COLO829 (cell line): Measurements from ENCODE around the gene UBAP1L.
"Not testable (repeated sequence)": the region's sequence is repeated elsewhere in the genome, so short reads cannot be mapped to it uniquely, and the experiment has no call there.

ENCODE experiments used
- DNase-seq: peaks from one replicate; pipeline ENCODE4 v3.0.0; 2012; ENCODE audit warnings: low spot score

The UBAP1L gene

DNA sequence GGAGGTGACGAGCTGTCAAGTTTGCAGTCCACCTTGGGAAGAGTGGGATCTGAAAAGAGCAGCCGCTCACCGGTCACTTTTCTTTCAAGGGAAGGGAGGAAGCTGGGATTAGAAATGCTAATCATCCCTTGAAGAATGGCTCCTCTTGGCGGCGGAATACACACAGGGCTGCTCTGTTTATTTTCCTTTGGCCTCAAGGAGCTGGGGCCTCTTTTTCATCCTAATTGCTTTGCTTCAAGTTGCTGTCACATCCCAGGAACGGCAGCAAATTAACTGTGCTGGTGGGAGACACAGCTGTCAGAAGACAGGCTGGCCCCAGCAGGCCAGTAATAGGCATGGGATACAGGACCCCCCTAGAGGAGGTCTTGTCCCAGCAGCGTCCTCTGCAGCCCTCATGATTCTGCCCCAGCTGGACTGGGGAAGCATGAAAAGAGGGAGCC, 31.7 kb downstream of the UBAP1L start:
- peak; percentile 29 for DNase-seq

DNA sequence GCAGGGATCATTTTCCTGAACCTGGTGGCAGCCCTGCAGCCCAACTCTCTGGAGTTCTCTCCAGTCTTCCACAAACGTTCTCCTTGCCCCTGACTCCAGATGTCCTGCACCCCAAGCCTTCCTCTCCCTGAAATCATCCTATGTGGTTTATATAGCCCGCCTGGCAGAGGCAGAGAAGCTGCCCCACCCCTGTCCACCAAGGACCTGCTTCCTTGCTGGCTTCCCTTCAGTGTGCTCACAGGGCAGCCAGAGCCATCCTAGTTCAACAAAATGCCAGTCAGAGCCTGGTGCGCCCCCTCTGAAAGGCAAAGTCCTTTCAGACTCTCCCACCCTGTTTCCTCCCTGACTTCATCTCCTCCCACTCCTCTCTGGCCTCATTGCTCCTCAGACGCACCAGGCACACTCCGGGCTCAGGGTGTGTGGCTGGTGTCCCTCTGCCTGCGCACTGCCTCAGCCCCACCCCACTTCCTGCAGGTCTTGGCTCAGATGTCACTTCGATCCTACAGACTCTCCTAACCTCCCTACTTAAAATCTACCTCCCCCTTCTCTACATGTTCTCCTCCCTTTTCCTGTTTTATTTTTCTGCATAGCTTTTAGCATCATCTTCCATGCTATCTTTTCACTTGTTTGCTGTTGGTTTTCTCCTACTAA, 32.6 kb downstream of the UBAP1L start:
- no peak for DNase-seq

DNA sequence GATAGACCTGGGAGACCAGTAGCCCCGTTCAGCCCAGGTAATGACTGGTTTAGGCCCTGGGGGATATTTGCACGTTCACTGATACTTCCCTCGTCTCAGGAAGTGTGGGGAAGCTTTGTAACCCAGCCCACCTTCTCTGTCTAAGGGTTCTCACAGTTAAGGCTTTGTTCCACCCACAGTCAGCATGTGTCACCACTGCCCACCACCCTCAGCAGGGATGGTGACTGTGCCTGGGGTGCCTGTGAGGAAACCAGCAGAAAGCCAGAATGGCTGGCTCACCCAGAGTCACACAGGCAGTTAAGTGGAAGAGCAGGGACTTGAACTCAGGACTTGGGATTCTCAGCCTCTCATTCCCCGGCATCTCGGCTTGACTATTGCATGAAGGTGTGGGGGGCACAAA, 33.2 kb downstream of the UBAP1L start:
- peak; percentile 28 for DNase-seq

DNA sequence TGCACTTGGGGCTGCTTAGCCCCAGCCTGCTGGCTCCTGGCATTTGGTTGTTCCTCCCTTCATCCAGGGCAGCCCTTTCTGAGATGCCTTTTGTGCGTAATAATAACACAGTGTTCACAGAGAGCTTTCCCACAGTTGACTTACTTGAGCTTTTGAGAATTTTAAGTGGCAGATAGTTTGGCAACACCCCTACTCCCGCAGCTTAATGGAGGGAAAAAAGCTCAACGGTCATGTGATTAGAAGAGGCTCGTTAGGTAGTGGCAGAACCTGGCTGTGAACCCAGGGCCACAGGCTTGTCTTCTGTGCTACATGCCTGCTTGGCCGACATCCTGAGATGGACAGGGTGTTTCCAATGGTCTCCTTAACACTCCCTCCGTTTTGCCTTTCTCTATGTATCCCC, 33.7 kb downstream of the UBAP1L start:
- no peak for DNase-seq

DNA sequence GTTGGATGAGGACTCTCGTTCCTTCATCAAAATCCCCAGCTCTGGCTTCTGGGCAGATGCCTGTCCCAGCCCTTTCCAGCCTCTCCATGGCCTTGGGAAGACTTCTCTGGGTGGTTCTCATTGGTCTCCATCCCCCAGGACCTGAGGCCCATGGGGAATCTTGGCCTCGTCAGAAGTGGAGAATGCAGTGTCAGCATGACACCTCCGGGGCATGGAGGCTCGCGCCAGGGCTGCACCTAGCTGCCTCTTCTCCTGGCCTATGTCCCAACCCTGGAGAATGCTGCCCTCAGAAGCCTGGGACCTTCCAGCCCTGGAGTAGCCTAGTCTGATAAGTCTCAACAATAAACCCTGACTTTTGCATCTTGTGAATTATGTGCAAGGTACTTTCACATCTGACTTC, 35.4 kb downstream of the UBAP1L start:
- no peak for DNase-seq

DNA sequence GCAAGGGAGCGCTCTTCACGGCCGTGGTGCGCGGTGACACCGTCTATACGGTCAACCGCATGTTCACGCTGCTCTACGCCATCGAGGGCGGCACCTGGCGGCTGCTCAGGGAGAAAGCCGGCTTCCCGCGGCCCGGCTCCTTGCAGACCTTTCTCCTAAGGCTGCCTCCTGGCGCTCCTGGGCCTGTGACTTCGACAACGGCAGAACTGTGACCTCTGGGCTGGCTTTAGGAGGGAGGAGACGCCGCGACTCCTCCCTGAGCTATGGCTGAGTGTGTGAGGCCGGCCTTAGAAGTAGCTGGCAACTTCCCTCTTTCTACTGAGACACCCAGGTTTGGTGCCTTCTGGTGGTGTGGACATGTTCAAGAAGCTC, 37.0 kb downstream of the UBAP1L start:
- DNase-seq: no peak

DNA sequence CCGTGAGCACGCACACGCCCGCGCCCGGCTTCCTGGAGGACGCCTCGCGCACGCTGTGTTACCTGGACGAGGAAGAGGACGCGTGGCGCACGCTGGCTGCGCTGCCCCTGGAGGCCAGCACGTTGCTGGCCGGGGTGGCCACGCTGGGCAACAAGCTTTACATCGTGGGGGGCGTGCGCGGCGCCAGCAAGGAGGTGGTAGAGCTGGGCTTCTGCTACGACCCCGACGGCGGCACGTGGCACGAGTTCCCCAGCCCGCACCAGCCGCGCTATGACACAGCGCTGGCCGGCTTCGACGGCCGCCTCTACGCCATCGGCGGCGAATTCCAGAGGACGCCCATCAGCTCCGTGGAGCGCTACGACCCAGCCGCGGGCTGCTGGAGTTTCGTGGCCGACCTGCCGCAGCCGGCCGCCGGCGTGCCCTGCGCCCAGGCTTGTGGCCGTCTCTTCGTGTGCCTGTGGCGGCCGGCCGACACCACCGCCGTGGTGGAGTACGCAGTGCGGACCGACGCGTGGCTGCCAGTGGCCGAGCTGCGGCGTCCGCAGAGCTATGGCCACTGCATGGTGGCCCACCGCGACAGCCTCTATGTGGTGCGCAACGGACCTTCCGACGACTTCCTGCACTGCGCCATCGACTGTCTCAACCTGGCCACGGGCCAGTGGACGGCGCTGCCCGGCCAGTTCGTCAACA, 37.6 kb downstream of the UBAP1L start:
- no peak for DNase-seq

DNA sequence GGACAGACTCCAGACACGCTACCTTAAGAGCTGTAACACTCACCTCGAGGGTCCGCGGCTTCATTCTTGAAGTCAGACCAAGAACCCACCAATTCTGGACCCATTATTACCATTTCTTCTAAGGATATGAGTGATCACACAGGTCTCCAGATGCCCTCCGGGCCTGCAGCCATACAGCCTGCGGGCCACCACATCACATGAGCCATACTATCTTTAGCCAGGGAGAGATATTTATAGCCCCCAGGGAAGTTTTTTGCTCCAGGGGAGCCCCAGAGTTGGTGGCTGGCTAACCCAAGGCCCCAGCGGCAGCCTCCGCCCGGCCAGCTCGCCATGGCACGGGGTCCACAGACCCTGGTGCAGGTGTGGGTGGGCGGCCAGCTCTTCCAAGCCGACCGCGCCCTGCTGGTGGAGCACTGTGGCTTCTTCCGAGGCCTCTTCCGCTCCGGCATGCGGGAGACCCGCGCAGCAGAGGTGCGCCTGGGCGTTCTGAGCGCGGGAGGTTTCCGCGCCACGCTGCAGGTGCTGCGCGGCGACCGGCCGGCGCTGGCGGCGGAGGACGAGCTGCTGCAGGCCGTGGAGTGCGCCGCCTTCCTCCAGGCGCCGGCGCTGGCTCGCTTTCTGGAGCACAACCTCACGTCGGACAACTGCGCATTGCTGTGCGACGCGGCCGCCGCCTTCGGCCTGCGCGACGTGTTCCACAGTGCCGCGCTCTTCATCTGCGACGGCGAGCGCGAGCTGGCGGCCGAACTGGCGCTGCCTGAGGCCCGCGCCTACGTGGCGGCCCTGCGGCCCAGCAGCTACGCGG, 38.3 kb downstream of the UBAP1L start, which contains the start of gene KBTBD13:
Gene KBTBD13, plus strand, starts transcription at position 261 of the 805 bp plus-strand sequence. Its CDS starts 70 bp downstream, at position 331.
- DNase-seq: no peak

DNA sequence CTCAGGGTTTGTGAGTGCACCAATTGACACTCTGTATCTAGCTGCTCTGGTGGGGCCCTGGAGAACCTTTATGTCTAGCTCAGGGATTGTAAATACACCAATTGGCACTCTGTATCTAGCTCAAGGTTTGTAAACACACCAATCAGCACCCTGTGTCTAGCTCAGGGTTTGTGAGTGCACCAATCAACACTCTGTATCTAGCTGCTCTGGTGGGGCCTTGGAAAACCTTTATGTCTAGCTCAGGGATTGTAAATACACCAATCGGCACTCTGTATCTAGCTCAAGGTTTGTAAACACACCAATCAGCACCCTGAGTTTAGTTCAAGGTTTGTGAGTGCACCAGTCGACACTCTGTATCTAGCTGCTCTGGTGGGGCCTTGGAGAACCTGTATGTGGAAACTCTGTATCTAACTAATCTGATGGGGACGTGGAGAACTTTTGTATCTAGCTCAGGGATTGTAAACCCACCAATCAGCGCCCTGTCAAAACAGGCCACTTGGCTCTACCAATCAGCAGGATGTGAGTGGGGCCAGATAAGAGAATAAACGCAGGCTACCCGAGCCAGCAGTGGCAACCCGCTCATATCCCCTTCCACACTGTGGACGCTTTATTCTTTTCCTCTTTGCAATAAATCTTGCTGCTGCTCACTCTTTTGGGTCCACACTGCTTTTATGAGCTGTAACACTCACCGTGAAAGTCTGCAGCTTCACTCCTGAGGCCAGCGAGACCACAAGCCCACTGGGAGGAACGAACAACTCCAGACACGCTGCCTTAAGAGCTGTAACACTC, 39.2 kb downstream of the UBAP1L start:
- DNase-seq: not testable (repeated sequence)

DNA sequence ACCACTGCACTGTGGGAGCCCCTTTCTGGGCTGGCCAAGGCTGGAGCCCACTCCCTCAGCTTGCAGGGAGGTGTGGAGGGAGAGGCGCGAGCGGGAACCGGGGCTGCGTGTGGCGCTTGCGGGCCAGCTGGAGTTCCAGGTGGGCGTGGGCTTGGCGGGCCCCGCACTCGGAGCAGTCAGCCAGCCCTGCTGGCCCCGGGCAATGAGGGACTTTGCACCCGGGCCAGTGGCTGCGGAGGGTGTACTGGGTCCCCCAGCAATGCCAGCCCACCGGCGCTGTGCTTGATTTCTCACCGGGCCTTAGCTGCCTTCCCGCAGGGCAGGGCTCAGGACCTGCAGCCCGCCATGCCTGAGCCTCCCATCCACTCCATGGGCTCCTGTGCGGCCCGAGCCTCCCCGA, 40.1 kb downstream of the UBAP1L start:
- not testable (repeated sequence) for DNase-seq

DNA sequence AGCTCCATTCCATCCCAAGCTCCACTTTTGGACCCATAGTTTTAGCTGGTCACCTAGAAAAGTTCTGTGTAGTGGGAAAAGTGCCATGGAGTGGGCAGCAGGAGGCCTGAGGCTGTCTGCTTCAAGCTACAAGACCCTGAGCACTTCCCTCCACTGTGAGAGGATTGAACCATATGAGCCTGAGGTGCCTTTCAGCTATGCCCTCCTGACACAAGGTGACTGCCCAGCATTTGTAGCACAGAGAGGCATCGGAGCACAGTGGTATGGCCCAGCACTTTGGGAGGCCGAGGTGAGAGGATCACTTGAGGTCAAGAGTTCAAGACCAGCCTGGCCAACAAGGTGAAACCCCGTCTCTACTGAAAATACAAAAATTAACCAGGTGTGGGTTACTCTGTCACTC, 42.4 kb downstream of the UBAP1L start:
- DNase-seq: no peak

DNA sequence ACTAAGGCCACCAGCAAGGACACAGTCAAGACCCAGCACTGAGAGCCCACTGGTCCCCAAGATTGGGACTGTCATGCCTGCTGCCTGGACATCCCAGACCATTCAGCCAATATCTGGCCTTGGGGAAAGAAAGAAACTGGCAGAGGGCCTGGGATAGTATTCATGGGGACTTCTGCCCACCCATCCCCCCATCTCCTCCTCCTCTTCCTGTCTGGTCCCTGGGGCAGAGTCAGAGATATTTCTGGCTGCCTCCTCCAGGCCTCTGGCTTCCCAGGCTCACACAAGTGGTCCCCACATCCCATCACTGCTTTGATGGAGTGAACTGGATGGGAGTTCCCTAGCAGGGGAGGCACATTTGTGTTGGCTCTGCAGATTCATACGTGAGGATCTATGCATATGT, 43.0 kb downstream of the UBAP1L start:
- no peak for DNase-seq

DNA sequence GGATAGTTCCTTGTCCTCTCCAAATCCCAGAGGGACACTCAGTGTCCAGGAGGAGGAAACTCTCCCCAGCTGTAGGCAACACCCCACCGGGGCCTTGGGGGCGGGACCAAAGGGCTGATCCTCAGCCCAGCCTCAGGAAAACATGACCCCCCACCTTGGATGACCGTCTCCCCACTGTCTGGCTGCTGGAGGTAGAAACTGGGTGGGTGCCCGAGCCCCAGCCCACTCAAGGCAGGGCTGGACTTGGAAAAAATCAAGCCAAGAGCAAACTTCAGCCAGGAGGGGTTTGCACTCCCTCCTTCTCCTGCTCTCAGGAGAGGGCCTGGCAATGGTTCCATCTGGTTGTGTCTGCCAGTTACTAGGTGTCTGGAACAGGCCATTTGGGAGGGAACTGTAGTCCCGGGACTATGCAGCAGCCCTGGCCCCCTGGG, 43.6 kb downstream of the UBAP1L start:
- DNase-seq: no peak

DNA sequence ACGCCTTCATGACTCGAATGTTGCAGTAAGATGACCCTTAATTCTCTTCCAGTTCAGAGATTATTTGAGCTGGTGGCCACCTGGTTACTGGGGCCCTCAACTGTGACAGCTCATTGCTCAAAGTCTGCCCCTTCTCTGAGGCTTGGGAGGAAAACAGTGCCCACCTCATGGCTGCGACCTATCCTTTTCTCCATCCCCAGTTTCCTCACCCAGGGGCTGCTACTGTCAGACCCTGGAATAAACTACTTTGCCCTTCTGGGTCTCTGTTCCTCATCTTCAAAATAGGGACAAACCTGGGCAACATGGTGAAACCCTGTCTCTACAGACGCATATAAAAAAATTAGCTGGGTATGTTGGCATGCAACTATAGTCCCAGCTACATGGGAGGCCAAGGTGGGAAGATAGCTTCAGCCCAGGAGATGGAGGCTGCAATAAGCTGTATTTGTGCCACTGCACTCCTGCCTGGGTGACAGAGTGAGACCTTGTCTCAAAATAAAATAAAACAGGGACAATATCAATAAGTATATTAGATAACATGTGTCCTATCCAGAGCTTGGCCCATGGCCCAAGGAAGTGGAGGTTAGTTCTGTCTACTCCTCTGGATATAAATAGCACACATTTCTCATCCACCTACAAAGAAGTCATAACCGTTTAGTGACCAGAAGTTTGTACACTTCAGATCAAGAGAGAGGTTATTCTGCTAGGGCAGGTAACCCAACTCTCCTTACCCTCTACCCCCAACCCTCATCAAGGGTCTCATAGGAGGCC, 45.0 kb downstream of the UBAP1L start:
- no peak for DNase-seq

DNA sequence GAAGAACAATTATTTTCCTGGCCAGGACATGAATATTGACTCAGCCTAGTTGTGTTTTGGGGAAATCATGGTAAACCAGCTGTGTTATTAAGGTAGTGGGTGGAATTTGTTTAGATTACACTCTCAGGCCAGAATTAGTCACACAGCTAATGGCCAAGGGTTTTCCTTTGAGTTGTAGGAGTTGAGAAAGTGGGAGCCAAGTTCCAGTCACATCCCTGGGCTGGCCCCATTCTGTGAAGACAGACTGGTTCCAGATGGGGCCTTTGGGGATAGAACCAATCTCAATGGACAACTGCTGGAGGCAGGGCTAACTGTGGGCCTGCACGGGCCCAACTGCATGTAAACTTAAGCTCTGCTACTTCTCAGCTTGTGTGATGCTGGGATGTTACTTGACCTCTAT, 45.8 kb downstream of the UBAP1L start:
- no peak for DNase-seq

DNA sequence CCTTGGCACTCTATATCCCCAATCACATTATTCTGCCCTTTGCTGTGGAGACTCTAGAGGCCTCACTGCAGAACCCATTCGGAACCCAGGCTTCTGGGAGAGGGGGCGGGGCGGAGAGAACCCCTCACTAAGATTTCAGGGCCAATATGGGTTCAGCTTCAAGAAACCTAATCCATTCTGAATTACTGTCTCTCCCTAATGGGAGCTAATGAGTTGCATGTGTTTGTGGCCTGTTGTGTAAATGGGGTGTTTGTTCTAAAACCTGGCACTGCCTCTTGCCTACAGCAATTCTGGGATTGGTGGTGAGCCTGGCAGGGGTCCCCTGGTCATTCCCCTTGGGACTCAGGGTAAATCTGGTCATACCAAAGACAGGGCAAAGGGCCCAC, 46.6 kb downstream of the UBAP1L start:
- no peak for DNase-seq

DNA sequence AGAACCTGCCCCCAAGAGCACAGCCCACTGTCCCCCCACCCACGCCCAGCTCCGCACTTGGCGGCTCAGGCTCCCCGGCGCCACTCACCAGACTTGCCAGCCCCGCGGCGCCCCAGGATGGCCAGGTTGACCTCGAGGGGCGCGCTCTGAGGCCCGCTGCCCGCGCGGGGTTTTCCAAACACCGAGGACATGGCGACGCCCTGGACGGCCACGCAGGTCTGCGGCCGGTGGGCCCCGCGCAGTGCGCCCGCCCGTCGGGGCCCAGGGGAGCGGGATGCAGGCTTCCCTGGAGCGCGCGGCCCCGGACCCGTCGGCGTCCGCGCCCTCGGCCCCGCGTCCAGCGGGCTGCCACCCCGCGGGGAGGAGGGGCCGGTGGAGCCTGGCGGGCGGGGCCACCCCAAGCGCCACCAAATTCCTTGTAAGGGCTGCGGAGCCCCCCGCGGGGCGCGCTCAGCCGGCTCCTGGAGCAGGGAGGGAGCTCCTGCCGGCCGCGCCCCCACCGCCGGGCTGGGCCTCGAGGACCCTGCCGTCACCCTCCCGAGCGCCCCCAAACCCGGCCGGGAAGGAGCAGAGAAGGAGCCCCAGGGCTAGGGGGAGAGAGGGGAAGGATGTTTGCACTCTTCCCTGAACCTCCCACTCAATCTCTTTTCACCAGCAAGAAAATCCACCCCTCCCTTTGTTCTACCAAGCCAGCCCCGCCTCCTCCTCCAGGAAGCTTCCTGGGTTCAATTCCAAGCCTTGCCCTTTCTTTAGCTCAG, 47.2 kb downstream of the UBAP1L start, which contains the start of gene RASL12:
Gene RASL12, minus strand, starts transcription at position 347 of the 758 bp plus-strand sequence. Its CDS starts 156 bp downstream, at position 191.
- no peak for DNase-seq

DNA sequence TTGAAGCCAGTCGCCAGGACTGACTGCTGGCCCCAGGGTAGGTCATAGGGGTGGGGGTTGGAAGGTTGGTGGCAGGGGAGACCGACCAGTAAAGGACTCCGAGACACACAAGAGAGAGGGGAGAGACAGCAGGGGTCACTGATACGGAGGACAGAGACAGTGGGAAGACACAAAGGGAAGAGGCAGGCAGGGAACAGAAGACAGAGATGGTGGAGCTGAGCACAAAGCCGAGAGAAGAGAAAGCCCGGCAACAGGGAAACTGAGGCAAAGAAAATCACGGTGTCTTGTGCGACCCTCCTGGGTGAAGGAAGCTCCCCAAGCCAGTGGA, 47.7 kb downstream of the UBAP1L start:
- DNase-seq: no peak

DNA sequence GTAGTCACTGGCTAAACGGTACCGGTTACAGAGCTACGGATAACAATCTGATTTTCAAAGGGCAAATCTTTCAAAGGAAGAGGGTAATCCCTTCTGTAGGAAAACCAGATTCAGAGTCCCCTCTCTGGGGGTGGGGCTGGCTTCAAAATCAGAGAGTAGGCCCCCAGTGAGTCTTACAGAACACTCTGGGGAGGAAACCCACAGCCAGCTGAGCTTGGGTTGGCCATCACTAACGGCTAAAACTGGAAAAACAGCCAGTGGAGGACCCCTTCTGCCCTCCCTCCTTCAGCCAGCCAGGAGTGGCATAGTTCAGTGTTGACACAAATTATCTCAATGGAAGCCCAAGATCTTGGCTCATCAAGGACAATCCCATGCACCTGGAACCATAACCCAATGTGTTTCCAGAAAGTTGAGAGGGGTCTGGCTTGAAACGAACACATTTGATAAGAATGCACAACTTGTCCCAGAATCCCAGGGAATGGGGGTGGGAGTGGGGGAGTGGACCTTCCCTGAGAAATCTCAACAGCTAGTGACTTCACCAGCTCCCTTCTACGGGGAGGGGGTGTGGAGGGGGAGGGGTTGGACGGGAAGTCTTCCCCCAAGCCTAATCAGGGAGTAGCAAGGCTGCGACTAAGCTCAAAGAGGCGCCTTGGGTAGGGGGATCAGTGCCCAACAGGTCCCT, 48.2 kb downstream of the UBAP1L start:
- no peak for DNase-seq

DNA sequence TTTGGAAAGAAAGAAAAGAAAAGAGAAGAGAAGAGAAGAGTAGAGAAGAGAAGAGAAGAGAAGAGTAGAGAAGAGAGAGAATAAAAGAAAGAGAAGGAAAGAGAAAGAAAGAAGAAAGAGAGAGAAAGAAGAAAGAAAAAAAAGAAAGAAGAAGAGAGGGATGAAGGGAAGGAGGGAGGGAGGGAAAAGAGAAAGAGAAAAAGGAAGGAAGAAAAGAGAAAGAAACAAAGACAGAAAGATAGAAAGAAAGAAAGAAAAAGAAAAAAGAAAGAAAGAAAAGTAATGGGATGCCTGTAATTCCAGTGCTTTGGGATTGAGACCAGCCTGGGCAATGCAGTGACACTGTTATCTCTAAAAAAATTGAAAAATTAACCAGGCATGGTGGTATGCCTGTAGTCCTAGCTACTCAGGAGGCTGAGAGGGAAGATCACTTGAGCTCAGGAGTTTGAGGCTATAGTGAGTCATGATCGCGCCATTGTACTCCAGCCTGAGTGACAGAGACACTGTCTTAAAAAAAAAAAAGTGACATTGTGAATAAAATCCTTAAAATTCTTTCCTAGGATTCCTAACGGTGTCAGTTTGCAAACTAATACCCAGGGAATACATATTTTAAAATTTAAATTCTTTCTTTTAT, 48.9 kb downstream of the UBAP1L start:
- no peak for DNase-seq
